Panc1 (cell line): ENCODE results near the gene STAT5A.

Experiments
- CTCF ChIP-seq: fragments of 450-650 bp; IDR thresholded peaks from 2 replicates; pipeline ENCODE4 v1.5.1; 2017; ENCODE audit warnings: mild to moderate bottlenecking
- POLR2AphosphoS5 ChIP-seq: IDR thresholded peaks from 2 replicates; pipeline ENCODE4 v1.6.1; 2012; ENCODE audit warnings: mild to moderate bottlenecking, low read depth, low read length, moderate library complexity

- TF ChIP-seq CTCF, result no peak
- no peak for TF ChIP-seq POLR2AphosphoS5
Observed at GRCh38 chr17:42291129-42291528, 2.8 kb downstream of the STAT5A start.
